ENCODE measurements around the gene CHD1. TPM values are rescaled to one million over a fixed set of nuclear protein-coding genes. Genes with fewer than 3 reads are reported as not detected.

Gene CHD1
- total RNA-seq, 1 donor from 2014 or later: 32.8 TPM

DNA sequence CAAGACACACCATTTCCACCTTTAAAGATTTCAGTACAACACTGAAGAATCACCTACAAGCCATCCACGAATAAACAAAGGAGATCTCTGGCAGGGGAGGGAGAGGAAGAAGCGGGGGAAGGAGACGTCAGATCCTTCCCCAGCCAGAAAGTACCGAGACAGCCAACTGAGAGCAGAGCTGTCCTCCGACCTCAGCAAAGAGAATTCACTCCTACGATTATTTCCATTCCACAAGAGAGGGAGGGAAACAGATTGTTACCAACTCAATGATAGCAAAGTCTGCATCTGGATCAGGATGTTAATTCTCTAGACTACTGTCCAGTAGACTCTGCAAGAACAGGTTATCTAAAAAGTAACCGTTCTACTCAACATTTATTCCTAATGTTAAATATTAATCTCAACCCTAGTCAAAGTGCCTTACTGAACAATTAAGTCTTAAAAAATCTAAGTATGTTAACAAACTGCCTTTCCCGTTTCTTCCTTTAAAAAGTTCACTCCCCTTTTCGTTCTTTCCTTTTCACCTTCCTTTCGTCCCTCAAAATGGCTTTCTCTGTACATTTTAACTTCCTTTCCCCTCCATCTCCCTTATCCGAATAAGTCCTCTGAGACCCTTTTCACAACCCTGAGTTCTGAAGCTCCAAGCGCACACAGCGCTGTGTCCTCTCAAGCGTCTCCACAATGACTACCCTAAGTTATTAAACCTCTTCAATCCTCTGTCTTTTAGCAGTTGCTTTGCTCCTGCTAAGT, 1.4 kb downstream of the CHD1 start:
- no peak for ATAC-seq
- H3K27ac ChIP-seq: peak overlapping the region; percentile 100
- H3K36me3 ChIP-seq: peaks cover 35% of the 10 kb centered on the region
- no peak for DNase-seq
- H3K9me3 ChIP-seq: no peaks in the 10 kb centered on the region
- TF ChIP-seq, protein P1, sequence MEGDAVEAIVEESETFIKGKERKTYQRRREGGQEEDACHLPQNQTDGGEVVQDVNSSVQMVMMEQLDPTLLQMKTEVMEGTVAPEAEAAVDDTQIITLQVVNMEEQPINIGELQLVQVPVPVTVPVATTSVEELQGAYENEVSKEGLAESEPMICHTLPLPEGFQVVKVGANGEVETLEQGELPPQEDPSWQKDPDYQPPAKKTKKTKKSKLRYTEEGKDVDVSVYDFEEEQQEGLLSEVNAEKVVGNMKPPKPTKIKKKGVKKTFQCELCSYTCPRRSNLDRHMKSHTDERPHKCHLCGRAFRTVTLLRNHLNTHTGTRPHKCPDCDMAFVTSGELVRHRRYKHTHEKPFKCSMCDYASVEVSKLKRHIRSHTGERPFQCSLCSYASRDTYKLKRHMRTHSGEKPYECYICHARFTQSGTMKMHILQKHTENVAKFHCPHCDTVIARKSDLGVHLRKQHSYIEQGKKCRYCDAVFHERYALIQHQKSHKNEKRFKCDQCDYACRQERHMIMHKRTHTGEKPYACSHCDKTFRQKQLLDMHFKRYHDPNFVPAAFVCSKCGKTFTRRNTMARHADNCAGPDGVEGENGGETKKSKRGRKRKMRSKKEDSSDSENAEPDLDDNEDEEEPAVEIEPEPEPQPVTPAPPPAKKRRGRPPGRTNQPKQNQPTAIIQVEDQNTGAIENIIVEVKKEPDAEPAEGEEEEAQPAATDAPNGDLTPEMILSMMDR (IDR thresholded peaks at IDR 0.05): no peak
- H3K4me1 ChIP-seq: peaks cover 48% of the 10 kb centered on the region
- intact Hi-C loops (cut with DNase I): no loop called here
- H3K4me3 ChIP-seq: peak overlapping the region; percentile 80
- no peaks in the 10 kb centered on the region for H3K27me3 ChIP-seq (ENCODE audit: low read depth)

DNA sequence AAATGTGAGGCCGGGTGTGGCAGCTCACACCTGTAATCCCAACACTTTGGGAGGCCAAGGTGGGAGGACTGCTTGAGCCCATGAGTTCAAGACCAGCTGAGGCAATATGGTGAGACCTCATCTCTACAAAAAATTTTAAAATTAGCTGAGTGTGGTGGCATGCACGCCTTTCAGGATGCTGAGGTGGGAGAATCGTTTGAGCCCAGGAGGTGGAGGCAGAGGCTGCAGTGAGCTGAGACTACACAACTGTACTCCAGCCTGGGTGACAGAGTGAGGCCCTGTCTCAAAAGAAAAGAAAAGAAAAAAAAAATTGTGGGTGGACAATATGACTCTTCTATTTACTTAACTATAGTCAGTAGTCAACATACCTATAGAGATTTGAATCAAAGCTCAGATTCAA, 4.8 kb downstream of the CHD1 start:
- ATAC-seq (no peak), DNase-seq (no peak)
- Histone ChIP-seq H3K36me3 (peaks cover 65% of the 10 kb centered on the region), H3K27ac (no peak overlapping the region), H3K9me3 (no peaks in the 10 kb centered on the region), H3K4me1 (peaks cover 27% of the 10 kb centered on the region), H3K27me3 (ENCODE audit: low read depth) (no peaks in the 10 kb centered on the region), H3K4me3 (no peak overlapping the region)
- TF ChIP-seq, protein P1 (IDR thresholded peaks at IDR 0.05): no peak
- intact Hi-C loops (cut with DNase I): no loop called here

DNA sequence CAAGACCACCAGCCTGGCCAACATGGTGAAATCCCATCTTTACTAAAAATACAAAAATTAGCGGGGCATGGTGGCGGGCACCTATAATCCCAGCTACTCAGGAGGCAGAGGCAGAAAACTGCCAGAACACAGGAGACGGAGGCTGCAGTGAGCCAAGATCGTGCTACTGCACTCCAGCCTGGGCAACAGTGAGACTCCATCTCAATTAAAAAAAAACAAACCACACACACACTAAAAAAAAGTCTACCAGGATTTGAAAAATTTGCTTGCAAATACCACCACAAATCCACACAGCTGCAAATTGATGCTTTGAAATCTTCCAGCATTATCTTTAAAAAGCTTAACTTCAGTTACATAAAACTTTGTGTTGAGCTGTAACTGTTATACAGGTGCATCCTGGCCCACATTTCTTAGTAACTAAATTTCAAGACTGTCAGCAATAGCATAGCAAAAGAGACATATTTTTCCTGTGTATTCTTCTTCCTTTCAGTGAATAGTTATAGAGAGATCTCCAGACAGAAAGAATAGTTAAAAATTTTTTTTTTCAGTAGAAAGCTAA, 6.8 kb downstream of the CHD1 start:
- no peak overlapping the region for H3K27ac ChIP-seq
- no peak for ATAC-seq
- H3K27me3 ChIP-seq (ENCODE audit: low read depth): no peaks in the 10 kb centered on the region
- peaks cover 71% of the 10 kb centered on the region for H3K36me3 ChIP-seq
- H3K4me3 ChIP-seq: no peak overlapping the region
- intact Hi-C loops (cut with DNase I): no loop called here
- no peaks in the 10 kb centered on the region for H3K9me3 ChIP-seq
- DNase-seq: no peak
- TF ChIP-seq, protein P1 (IDR thresholded peaks at IDR 0.05): no peak
- H3K4me1 ChIP-seq: peaks cover 20% of the 10 kb centered on the region

DNA sequence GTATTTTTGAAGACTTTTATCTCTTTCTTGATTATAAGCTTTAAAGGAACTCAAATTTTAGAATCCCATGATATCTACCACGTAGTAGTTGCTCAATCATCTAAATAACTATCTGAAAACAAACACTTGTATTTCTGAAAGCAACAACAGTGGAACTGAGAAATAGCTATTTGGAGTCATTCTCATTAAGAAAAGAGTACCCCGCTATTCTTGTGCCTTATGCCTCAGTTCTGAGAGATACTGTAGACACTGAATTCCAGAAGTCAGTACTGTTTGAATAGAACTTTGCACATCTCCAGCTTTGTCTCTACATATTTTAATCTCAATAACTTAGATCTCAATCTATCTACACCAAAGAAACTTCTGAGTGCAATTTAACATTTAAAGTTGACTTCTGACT, 11.4 kb downstream of the CHD1 start:
- H3K36me3 ChIP-seq: peaks cover 37% of the 10 kb centered on the region
- no peak overlapping the region for H3K4me3 ChIP-seq
- intact Hi-C loops (cut with DNase I): no loop called here
- DNase-seq (no peak), ATAC-seq (no peak)
- H3K9me3 ChIP-seq: no peaks in the 10 kb centered on the region
- H3K4me1 ChIP-seq: peaks cover 10% of the 10 kb centered on the region
- H3K27ac ChIP-seq: no peak overlapping the region
- H3K27me3 ChIP-seq (ENCODE audit: low read depth): no peaks in the 10 kb centered on the region
- TF ChIP-seq, protein P1 (IDR thresholded peaks at IDR 0.05): no peak

DNA sequence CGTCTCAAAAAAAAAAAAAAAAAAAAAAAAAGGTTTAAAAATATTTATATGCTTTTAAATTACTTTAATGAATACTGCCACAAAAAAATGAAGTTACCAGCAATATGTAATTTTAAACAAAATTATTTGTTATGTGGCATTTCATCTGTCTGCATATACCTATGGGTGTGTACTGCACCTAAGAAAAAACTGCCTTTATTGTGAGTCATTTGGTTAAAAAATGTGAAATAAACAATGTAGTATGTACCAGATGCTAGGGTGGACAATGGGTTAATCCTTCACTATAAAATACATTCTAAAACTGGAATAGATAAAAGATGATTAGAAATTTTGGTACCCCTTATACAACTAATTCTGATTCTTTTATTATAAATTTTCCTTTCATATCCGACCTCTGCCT, 12.3 kb downstream of the CHD1 start:
- no peak overlapping the region for H3K27ac ChIP-seq
- peaks cover 14% of the 10 kb centered on the region for H3K4me1 ChIP-seq
- DNase-seq: no peak

More for the DNA sequence above, 12.3 kb downstream of the CHD1 start:
- Histone ChIP-seq H3K27me3 (ENCODE audit: low read depth) (no peaks in the 10 kb centered on the region), H3K4me3 (no peak overlapping the region), H3K9me3 (no peaks in the 10 kb centered on the region), H3K36me3 (peaks cover 28% of the 10 kb centered on the region)
- TF ChIP-seq, protein P1 (IDR thresholded peaks at IDR 0.05): no peak
- no peak for ATAC-seq
- intact Hi-C loops (cut with DNase I): no loop called here

All from lower lobe of right lung (tissue), 2 donors.